Uterus (tissue), 4 donors: ENCODE data around the gene SYNRG. TPM values are rescaled to one million over a fixed set of nuclear protein-coding genes. Genes with fewer than 3 reads are reported as not detected.

Source experiments
- DNase-seq, 2 donors: peaks; one replicate each; pipeline ENCODE4 v3.0.0-alpha.2; 2019 to 2020
- H3K27ac ChIP-seq, 2 donors: fragments of 200-600 bp; sonication (generic); 1 replicate in 1 of 2; 2 replicates in 1 of 2; pipeline ENCODE4 v1.5.1; 2016 to 2018
- H3K27me3 ChIP-seq, 2 donors: fragments of 200-600 bp; sonication (generic); one replicate each; pipeline ENCODE4 v1.5.1; 2018 to 2019; ENCODE audit warnings: control low read depth in 1 of 2
- H3K36me3 ChIP-seq, 2 donors: fragments of 200-600 bp; sonication (generic); one replicate each; pipeline ENCODE4 v1.5.1; 2019; ENCODE audit warnings: control low read depth in 1 of 2
- H3K4me1 ChIP-seq, 2 donors: fragments of 200-600 bp; sonication (generic); one replicate each; pipeline ENCODE4 v1.5.1; 2018 to 2019; ENCODE audit warnings: control low read depth in 1 of 2
- H3K4me3 ChIP-seq, 2 donors: fragments of 200-600 bp; sonication (generic); 1 replicate in 1 of 2; 2 replicates in 1 of 2; pipeline ENCODE4 v1.5.1; 2018 to 2019; ENCODE audit warnings: mild to moderate bottlenecking in 1 of 2
- H3K9me3 ChIP-seq, 2 donors: fragments of 200-600 bp; sonication (generic); one replicate each; pipeline ENCODE4 v1.5.1; 2019; ENCODE audit warnings: control low read depth in 1 of 2
- POLR2A ChIP-seq, 2 donors: fragments of 450-650 bp; IDR thresholded peaks; one replicate each; pipeline ENCODE4 v1.6.1; 2016; ENCODE audit warnings: antibody characterized with exemption in 2 of 2, mild to moderate bottlenecking in 1 of 2, moderate library complexity in 1 of 2
- intact Hi-C: fragments of 100-400 bp; cut with DNase I; formaldehyde crosslinking; loops from one replicate; pipeline ENCODE4 v1.15.1; 2023; ENCODE audit warnings: low total_unique reads
- total RNA-seq, 4 donors: library from RNA; depleted of rRNA in 3 of 4; stranded (reverse); fragments of >200 nt in 3 of 4; gene quantifications; one replicate each; pipeline versions ENCODE4 v1.1.0 to v1.2.4, GENCODE V29; 2014 to 2023
- TF ChIP-seq, protein P1 (sequence below), 4 experiments: fragments of 200-600 bp in 2 of 4; fragments of 450-650 bp in 2 of 4; sonication (generic) in 2 of 4; IDR thresholded peaks; one replicate each; pipeline ENCODE4 v1.5.1; 2016 to 2019; ENCODE audit warnings: antibody characterized with exemption in 4 of 4, mild to moderate bottlenecking in 2 of 4, moderate library complexity in 1 of 4
- donor health status: DM: yes; HTN: yes; CAD: no.

SYNRG gene
- total RNA-seq, 4 donors from 2014 or later, result 14.4 to 92.0 (median 41.6) TPM

DNA sequence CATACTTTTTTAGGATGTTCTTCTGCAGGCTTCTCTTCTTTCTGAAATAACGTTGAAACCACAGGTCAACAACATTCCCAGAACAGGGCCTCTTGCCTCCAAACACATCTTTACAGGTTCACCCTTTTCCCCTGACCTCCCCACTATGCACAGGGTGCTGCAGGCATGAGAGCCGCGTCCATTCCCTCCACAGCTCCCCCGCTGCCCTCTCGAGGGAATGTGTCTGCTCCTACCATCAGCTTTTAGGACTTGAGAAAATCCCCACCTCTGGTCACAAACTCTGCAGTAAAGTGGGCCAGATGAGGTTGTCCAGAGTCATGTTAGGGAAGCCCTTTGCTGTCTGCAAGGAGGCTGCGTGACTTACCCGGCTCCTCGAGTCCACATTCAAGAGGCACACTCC lies 89.0 kb downstream of the SYNRG start:
- TF ChIP-seq, protein P1, sequence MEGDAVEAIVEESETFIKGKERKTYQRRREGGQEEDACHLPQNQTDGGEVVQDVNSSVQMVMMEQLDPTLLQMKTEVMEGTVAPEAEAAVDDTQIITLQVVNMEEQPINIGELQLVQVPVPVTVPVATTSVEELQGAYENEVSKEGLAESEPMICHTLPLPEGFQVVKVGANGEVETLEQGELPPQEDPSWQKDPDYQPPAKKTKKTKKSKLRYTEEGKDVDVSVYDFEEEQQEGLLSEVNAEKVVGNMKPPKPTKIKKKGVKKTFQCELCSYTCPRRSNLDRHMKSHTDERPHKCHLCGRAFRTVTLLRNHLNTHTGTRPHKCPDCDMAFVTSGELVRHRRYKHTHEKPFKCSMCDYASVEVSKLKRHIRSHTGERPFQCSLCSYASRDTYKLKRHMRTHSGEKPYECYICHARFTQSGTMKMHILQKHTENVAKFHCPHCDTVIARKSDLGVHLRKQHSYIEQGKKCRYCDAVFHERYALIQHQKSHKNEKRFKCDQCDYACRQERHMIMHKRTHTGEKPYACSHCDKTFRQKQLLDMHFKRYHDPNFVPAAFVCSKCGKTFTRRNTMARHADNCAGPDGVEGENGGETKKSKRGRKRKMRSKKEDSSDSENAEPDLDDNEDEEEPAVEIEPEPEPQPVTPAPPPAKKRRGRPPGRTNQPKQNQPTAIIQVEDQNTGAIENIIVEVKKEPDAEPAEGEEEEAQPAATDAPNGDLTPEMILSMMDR (IDR thresholded peaks at IDR 0.05), result no peak
- TF ChIP-seq POLR2A (IDR thresholded peaks at IDR 0.05), result no peak
- H3K4me3 ChIP-seq, result no peak overlapping the region
- no peak for DNase-seq
- H3K27ac ChIP-seq, result no peak overlapping the region
- no peaks in the 10 kb centered on the region for H3K9me3 ChIP-seq
- intact Hi-C loops, result no loop called here
- no peaks in the 10 kb centered on the region for H3K36me3 ChIP-seq
- H3K27me3 ChIP-seq, result no peaks in the 10 kb centered on the region
- H3K4me1 ChIP-seq, result no peaks in the 10 kb centered on the region

- Histone ChIP-seq H3K27me3 (no peaks in the 10 kb centered on the region), H3K36me3 (no peaks in the 10 kb centered on the region), H3K4me1 (no peaks in the 10 kb centered on the region), H3K9me3 (no peaks in the 10 kb centered on the region), H3K27ac (no peak overlapping the region), H3K4me3 (no peak overlapping the region)
- DNase-seq, result no peak
- TF ChIP-seq, protein P1 (IDR thresholded peaks at IDR 0.05), result no peak
- TF ChIP-seq POLR2A (IDR thresholded peaks at IDR 0.05), result no peak
- intact Hi-C loops, result no loop called here
Measured at GRCh38 chr17:37519251-37519985, 89.8 kb downstream of the SYNRG start.

- DNase-seq, result no peak
- H3K9me3 ChIP-seq, result no peaks in the 10 kb centered on the region
- no peaks in the 10 kb centered on the region for H3K4me1 ChIP-seq
- no peaks in the 10 kb centered on the region for H3K27me3 ChIP-seq
- TF ChIP-seq, protein P1 (IDR thresholded peaks at IDR 0.05), result no peak
- no peak for TF ChIP-seq POLR2A (IDR thresholded peaks at IDR 0.05)
- intact Hi-C loops, result no loop called here
- H3K4me3 ChIP-seq, result no peak overlapping the region
- H3K27ac ChIP-seq, result no peak overlapping the region
- H3K36me3 ChIP-seq, result no peaks in the 10 kb centered on the region
Measured at GRCh38 chr17:37518826-37519225, 90.4 kb downstream of the SYNRG start.

GRCh38 chr17:37517881-37518280 lies 91.3 kb downstream of the SYNRG start:
- H3K4me1 ChIP-seq, result no peaks in the 10 kb centered on the region
- H3K4me3 ChIP-seq, result no peak overlapping the region
- no peaks in the 10 kb centered on the region for H3K27me3 ChIP-seq
- intact Hi-C loops, result no loop called here
- no peaks in the 10 kb centered on the region for H3K36me3 ChIP-seq
- TF ChIP-seq POLR2A (IDR thresholded peaks at IDR 0.05), result no peak
- TF ChIP-seq, protein P1 (IDR thresholded peaks at IDR 0.05), result no peak
- no peak for DNase-seq
- no peaks in the 10 kb centered on the region for H3K9me3 ChIP-seq
- H3K27ac ChIP-seq, result no peak overlapping the region

- intact Hi-C loops, result no loop called here
- DNase-seq, result no peak
- no peaks in the 10 kb centered on the region for H3K4me1 ChIP-seq
- H3K27me3 ChIP-seq, result no peaks in the 10 kb centered on the region
- no peak overlapping the region for H3K27ac ChIP-seq
- H3K4me3 ChIP-seq, result no peak overlapping the region
- no peaks in the 10 kb centered on the region for H3K36me3 ChIP-seq
- TF ChIP-seq POLR2A (IDR thresholded peaks at IDR 0.05), result no peak
- TF ChIP-seq, protein P1 (IDR thresholded peaks at IDR 0.05), result no peak
- no peaks in the 10 kb centered on the region for H3K9me3 ChIP-seq
Measured at GRCh38 chr17:37516127-37516571, 93.1 kb downstream of the SYNRG start.
